ENCODE measurements around the gene JADE2.

Gene JADE2

DNA sequence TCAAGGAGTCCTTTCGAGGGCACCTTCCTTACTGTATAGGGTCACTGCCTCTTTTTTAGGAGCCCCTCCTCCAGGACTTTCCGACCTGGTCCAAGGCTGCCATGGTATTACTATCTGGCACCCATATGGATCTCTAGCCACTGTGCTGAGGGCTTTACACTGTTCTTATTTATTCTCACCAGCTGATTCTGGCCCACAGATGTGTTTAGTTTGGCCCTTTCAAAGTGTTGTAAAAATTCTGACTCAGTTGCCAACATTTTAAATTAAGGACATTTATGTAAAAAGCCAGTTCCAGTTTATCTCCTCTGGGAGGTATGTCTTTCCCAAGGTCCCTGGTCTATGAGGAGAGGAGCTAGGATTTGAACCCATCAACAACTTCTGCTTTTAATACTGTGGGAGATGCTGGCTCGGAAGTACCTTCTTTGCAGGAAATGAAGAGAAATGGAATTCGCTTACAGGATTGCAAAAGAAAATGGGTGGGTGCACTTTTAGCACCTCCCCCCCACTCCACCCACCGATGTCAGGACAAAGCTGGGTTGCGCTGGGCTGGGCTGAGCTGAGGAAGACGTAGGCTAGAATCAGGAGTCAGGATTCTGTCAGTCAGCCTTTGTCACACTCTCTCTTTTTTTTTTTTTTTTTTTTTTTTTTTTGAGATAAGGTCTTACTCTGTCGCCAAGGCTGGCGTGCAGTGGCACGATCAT, 7.8 kb downstream of the JADE2 start:
- no peaks in the 10 kb centered on the region for H3K27me3 ChIP-seq (ENCODE audit: insufficient read depth, low read length, poor library complexity)
- no peak overlapping the region for H3K27ac ChIP-seq (ENCODE audit: low read depth, low read length)
- peak; percentile 31 for DNase-seq
- no peak overlapping the region for H4K5ac ChIP-seq (ENCODE audit: low read length)
- H2BK15ac ChIP-seq (replicated peaks; ENCODE audit: low read depth), result no peak overlapping the region
- no peak overlapping the region for H3K23ac ChIP-seq (ENCODE audit: low read length)
- WGBS (ENCODE audit: extremely low coverage, insufficient coverage, low lambda C conversion rate), result no CpG with 5 or more reads among the region's 10 CpGs
- no peak overlapping the region for H4K8ac ChIP-seq (ENCODE audit: low read depth, low read length)
- H2BK120ac ChIP-seq (ENCODE audit: low read depth, low read length), result no peak overlapping the region
- H3K56ac ChIP-seq (ENCODE audit: low read length), result peak overlapping the region; percentile 19
- no peak overlapping the region for H3K4ac ChIP-seq (ENCODE audit: low read depth, low read length)
- no peak overlapping the region for H2BK5ac ChIP-seq (ENCODE audit: low read length)
- no peak overlapping the region for H2AK5ac ChIP-seq (ENCODE audit: low read length)
- no peak overlapping the region for H3K9ac ChIP-seq (ENCODE audit: low read length)
- no peak overlapping the region for H3K4me3 ChIP-seq (ENCODE audit: low read length)
- no peaks in the 10 kb centered on the region for H3K36me3 ChIP-seq (ENCODE audit: control insufficient read depth, insufficient read depth, low read length)
- no peak overlapping the region for H3K4me2 ChIP-seq (ENCODE audit: low read length)
- peaks cover 21% of the 10 kb centered on the region for H3K79me1 ChIP-seq (ENCODE audit: low read length)
- H3K79me2 ChIP-seq (ENCODE audit: control insufficient read depth, insufficient read depth, low read length), result peaks cover 87% of the 10 kb centered on the region
- no peak overlapping the region for H3K18ac ChIP-seq (ENCODE audit: low read length)
- peaks cover 33% of the 10 kb centered on the region for H3K4me1 ChIP-seq (ENCODE audit: control insufficient read depth, low read depth, low read length)

DNA sequence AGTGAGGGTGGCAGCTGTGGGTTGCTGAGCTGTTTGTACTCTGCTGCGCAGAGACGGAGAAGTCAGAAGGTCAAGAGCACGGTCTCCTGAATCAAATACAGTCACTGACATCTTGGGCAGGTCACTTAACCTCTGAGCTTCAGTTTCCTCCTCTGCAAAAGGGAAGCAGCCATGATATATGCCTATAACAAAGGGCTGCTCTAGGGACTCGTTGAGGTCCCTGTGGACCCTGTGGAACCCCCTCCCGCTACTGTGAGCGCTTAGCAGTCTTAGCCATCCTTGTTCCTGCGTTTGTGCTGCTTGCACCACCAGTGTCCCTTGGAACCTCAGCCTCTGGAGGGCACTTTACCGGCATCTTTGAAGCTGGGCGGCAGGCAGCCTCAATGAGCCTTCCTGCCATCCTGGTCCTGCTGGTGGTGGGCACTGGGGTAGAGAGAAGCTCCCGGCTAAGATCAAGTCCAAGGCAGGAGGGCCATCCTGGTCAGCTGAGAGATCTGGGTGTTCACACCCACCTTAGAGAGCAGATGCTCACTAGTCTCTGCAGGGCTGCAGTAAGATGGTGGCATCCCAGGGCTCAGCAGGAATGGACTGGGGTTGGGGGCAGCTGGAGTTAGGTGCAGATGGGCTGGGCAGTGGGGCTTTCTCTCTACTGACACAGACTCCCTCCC, 8.7 kb downstream of the JADE2 start:
- Histone ChIP-seq H3K79me2 (ENCODE audit: control insufficient read depth, insufficient read depth, low read length) (peaks cover 77% of the 10 kb centered on the region), H2BK120ac (ENCODE audit: low read depth, low read length) (no peak overlapping the region), H2BK5ac (ENCODE audit: low read length) (no peak overlapping the region), H3K4me2 (ENCODE audit: low read length) (no peak overlapping the region), H2AK5ac (ENCODE audit: low read length) (no peak overlapping the region), H3K27ac (ENCODE audit: low read depth, low read length) (no peak overlapping the region), H3K4ac (ENCODE audit: low read depth, low read length) (no peak overlapping the region), H3K23ac (ENCODE audit: low read length) (no peak overlapping the region), H3K18ac (ENCODE audit: low read length) (no peak overlapping the region), H3K36me3 (ENCODE audit: control insufficient read depth, insufficient read depth, low read length) (no peaks in the 10 kb centered on the region), H3K4me3 (ENCODE audit: low read length) (no peak overlapping the region), H2BK15ac (replicated peaks; ENCODE audit: low read depth) (no peak overlapping the region), H3K79me1 (ENCODE audit: low read length) (peaks cover 17% of the 10 kb centered on the region), H3K4me1 (ENCODE audit: control insufficient read depth, low read depth, low read length) (peaks cover 23% of the 10 kb centered on the region), H4K5ac (ENCODE audit: low read length) (no peak overlapping the region), H4K8ac (ENCODE audit: low read depth, low read length) (no peak overlapping the region), H3K56ac (ENCODE audit: low read length) (no peak overlapping the region), H3K9ac (ENCODE audit: low read length) (no peak overlapping the region), H3K27me3 (ENCODE audit: insufficient read depth, low read length, poor library complexity) (no peaks in the 10 kb centered on the region)
- DNase-seq, result no peak
- WGBS (ENCODE audit: extremely low coverage, insufficient coverage, low lambda C conversion rate), result no CpG with 5 or more reads among the region's 10 CpGs

DNA sequence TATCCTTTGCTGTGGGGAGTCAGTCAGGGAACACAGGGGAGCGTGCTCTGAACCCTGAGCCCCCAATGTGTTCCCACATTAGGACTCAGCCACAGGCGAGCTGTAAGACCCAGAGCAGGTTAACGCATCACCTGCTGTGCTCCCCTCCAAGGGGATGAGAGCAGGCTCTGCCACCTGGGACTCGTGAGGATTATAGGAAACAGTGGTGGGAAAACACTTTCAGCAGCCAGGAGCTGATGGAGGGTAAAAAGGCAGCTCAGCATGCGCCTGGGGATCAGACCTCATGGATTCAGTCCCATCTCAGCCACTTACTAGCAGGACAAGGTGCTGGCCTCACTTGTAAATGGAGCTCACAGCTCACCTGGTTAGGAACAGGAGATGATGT, 9.2 kb downstream of the JADE2 start:
- no peak overlapping the region for H3K4me3 ChIP-seq (ENCODE audit: low read length)
- no peak overlapping the region for H4K8ac ChIP-seq (ENCODE audit: low read depth, low read length)
- H2AK5ac ChIP-seq (ENCODE audit: low read length), result no peak overlapping the region
- no peak for DNase-seq
- H3K23ac ChIP-seq (ENCODE audit: low read length), result no peak overlapping the region
- H3K56ac ChIP-seq (ENCODE audit: low read length), result no peak overlapping the region
- no peak overlapping the region for H3K9ac ChIP-seq (ENCODE audit: low read length)
- no peaks in the 10 kb centered on the region for H3K36me3 ChIP-seq (ENCODE audit: control insufficient read depth, insufficient read depth, low read length)
- H2BK120ac ChIP-seq (ENCODE audit: low read depth, low read length), result no peak overlapping the region
- H3K4ac ChIP-seq (ENCODE audit: low read depth, low read length), result no peak overlapping the region
- H3K4me2 ChIP-seq (ENCODE audit: low read length), result no peak overlapping the region
- H4K5ac ChIP-seq (ENCODE audit: low read length), result no peak overlapping the region
- WGBS (ENCODE audit: extremely low coverage, insufficient coverage, low lambda C conversion rate), result no CpG with 5 or more reads among the region's 5 CpGs
- peaks cover 72% of the 10 kb centered on the region for H3K79me2 ChIP-seq (ENCODE audit: control insufficient read depth, insufficient read depth, low read length)
- H3K27ac ChIP-seq (ENCODE audit: low read depth, low read length), result no peak overlapping the region
- no peaks in the 10 kb centered on the region for H3K27me3 ChIP-seq (ENCODE audit: insufficient read depth, low read length, poor library complexity)
- H3K4me1 ChIP-seq (ENCODE audit: control insufficient read depth, low read depth, low read length), result peaks cover 22% of the 10 kb centered on the region
- H3K18ac ChIP-seq (ENCODE audit: low read length), result no peak overlapping the region
- H3K79me1 ChIP-seq (ENCODE audit: low read length), result peaks cover 15% of the 10 kb centered on the region
- no peak overlapping the region for H2BK15ac ChIP-seq (replicated peaks; ENCODE audit: low read depth)
- H2BK5ac ChIP-seq (ENCODE audit: low read length), result no peak overlapping the region

DNA sequence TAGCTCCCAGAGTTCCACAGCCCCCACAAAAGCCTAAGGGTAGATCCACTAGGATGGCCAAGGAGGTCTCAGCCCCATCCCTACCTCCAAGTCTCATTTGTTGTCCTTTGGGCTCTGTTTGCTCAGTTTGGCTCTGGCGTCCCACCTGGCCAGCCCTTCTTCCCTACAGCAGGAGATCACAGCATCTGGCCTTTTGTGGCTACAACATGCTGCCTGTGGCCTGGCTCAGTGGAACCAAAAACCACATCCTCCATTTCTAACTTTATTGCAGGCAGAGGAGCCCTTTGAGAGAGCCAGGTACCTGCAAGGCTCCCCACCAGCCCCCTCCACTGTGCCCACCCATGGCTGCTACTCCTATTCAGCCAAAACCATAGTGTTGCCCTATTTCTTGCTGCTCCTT, 11.4 kb downstream of the JADE2 start:
- Histone ChIP-seq H2BK120ac (ENCODE audit: low read depth, low read length) (no peak overlapping the region), H2BK15ac (replicated peaks; ENCODE audit: low read depth) (no peak overlapping the region), H3K9ac (ENCODE audit: low read length) (no peak overlapping the region), H4K5ac (ENCODE audit: low read length) (no peak overlapping the region), H3K27me3 (ENCODE audit: insufficient read depth, low read length, poor library complexity) (no peaks in the 10 kb centered on the region), H3K56ac (ENCODE audit: low read length) (no peak overlapping the region), H3K4ac (ENCODE audit: low read depth, low read length) (no peak overlapping the region), H3K36me3 (ENCODE audit: control insufficient read depth, insufficient read depth, low read length) (peaks cover 3% of the 10 kb centered on the region), H3K4me3 (ENCODE audit: low read length) (no peak overlapping the region), H3K79me2 (ENCODE audit: control insufficient read depth, insufficient read depth, low read length) (peaks cover 63% of the 10 kb centered on the region), H2BK5ac (ENCODE audit: low read length) (no peak overlapping the region), H4K8ac (ENCODE audit: low read depth, low read length) (no peak overlapping the region), H3K79me1 (ENCODE audit: low read length) (peaks cover 27% of the 10 kb centered on the region), H3K27ac (ENCODE audit: low read depth, low read length) (no peak overlapping the region), H3K18ac (ENCODE audit: low read length) (no peak overlapping the region), H3K23ac (ENCODE audit: low read length) (no peak overlapping the region), H2AK5ac (ENCODE audit: low read length) (no peak overlapping the region), H3K4me2 (ENCODE audit: low read length) (no peak overlapping the region), H3K4me1 (ENCODE audit: control insufficient read depth, low read depth, low read length) (peaks cover 18% of the 10 kb centered on the region)
- no CpG with 5 or more reads among the region's 1 CpG for WGBS (ENCODE audit: extremely low coverage, insufficient coverage, low lambda C conversion rate)
- no peak for DNase-seq

DNA sequence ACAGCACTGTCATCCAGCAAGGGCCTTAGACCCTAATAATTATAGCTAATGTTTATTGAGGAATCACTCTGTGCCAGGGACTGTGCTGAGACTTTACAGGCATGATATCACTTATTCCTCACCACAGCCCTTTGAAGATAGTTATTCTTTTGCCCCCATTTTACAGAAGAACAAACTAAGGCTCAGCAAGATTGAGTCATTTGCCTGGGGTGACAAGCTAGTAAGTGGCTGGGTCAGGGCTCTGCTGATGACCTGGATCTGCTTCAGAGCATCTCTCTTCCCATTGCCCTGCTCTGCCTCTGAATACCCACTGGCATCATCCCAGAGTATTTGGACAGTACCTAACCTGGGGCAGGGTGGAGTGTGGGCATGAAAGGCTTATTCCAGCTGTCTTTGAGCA, 11.8 kb downstream of the JADE2 start:
- H3K56ac ChIP-seq (ENCODE audit: low read length), result no peak overlapping the region
- H3K36me3 ChIP-seq (ENCODE audit: control insufficient read depth, insufficient read depth, low read length), result peaks cover 3% of the 10 kb centered on the region
- no peak overlapping the region for H2AK5ac ChIP-seq (ENCODE audit: low read length)
- H3K4ac ChIP-seq (ENCODE audit: low read depth, low read length), result no peak overlapping the region
- H3K4me1 ChIP-seq (ENCODE audit: control insufficient read depth, low read depth, low read length), result peaks cover 15% of the 10 kb centered on the region
- DNase-seq, result no peak
- H3K79me2 ChIP-seq (ENCODE audit: control insufficient read depth, insufficient read depth, low read length), result peaks cover 61% of the 10 kb centered on the region
- H2BK15ac ChIP-seq (replicated peaks; ENCODE audit: low read depth), result no peak overlapping the region
- H3K27ac ChIP-seq (ENCODE audit: low read depth, low read length), result no peak overlapping the region
- no peak overlapping the region for H2BK5ac ChIP-seq (ENCODE audit: low read length)
- H3K27me3 ChIP-seq (ENCODE audit: insufficient read depth, low read length, poor library complexity), result no peaks in the 10 kb centered on the region
- no peak overlapping the region for H2BK120ac ChIP-seq (ENCODE audit: low read depth, low read length)
- no peak overlapping the region for H4K8ac ChIP-seq (ENCODE audit: low read depth, low read length)
- H4K5ac ChIP-seq (ENCODE audit: low read length), result no peak overlapping the region
- no peak overlapping the region for H3K4me2 ChIP-seq (ENCODE audit: low read length)
- peaks cover 25% of the 10 kb centered on the region for H3K79me1 ChIP-seq (ENCODE audit: low read length)
- H3K4me3 ChIP-seq (ENCODE audit: low read length), result no peak overlapping the region
- no peak overlapping the region for H3K23ac ChIP-seq (ENCODE audit: low read length)
- H3K18ac ChIP-seq (ENCODE audit: low read length), result no peak overlapping the region
- no peak overlapping the region for H3K9ac ChIP-seq (ENCODE audit: low read length)

DNA sequence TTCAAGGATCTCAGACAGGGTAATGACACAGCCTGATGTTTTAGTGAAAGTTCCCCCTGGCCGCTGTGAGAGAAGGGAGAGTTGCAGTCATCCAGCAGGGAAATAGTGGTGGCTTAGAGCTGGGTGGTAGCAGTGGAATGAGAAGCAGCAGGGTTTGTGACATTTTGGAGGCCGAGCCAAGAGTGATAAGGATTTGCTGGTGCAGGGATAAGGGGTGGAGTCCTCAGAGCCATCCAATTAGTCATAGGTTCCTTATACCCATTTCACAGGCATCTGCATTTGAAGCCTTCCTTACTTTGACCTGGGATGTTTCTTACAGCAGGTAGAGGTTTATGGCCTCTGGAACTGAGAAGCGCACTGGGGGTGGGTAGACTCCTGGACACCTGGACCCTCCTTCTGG, 12.8 kb downstream of the JADE2 start:
- no peak overlapping the region for H3K9ac ChIP-seq (ENCODE audit: low read length)
- WGBS (ENCODE audit: extremely low coverage, insufficient coverage, low lambda C conversion rate), result no CpG with 5 or more reads among the region's 3 CpGs
- H3K56ac ChIP-seq (ENCODE audit: low read length), result no peak overlapping the region
- H3K4ac ChIP-seq (ENCODE audit: low read depth, low read length), result no peak overlapping the region
- H3K4me3 ChIP-seq (ENCODE audit: low read length), result no peak overlapping the region
- no peak overlapping the region for H2AK5ac ChIP-seq (ENCODE audit: low read length)
- H3K27ac ChIP-seq (ENCODE audit: low read depth, low read length), result no peak overlapping the region
- no peak overlapping the region for H4K8ac ChIP-seq (ENCODE audit: low read depth, low read length)
- DNase-seq, result no peak
- no peak overlapping the region for H2BK15ac ChIP-seq (replicated peaks; ENCODE audit: low read depth)
- H3K4me1 ChIP-seq (ENCODE audit: control insufficient read depth, low read depth, low read length), result peaks cover 10% of the 10 kb centered on the region
- H2BK5ac ChIP-seq (ENCODE audit: low read length), result no peak overlapping the region
- no peak overlapping the region for H4K5ac ChIP-seq (ENCODE audit: low read length)
- H3K79me1 ChIP-seq (ENCODE audit: low read length), result peaks cover 20% of the 10 kb centered on the region
- no peak overlapping the region for H3K4me2 ChIP-seq (ENCODE audit: low read length)
- peaks cover 51% of the 10 kb centered on the region for H3K79me2 ChIP-seq (ENCODE audit: control insufficient read depth, insufficient read depth, low read length)
- H3K18ac ChIP-seq (ENCODE audit: low read length), result no peak overlapping the region
- H3K23ac ChIP-seq (ENCODE audit: low read length), result no peak overlapping the region
- H3K27me3 ChIP-seq (ENCODE audit: insufficient read depth, low read length, poor library complexity), result no peaks in the 10 kb centered on the region
- H2BK120ac ChIP-seq (ENCODE audit: low read depth, low read length), result no peak overlapping the region
- H3K36me3 ChIP-seq (ENCODE audit: control insufficient read depth, insufficient read depth, low read length), result peaks cover 3% of the 10 kb centered on the region
